Esophagus squamous epithelium (tissue), 4 donors: Measurements from ENCODE around the gene GABRG3.

Source experiments
- POLR2A ChIP-seq, 4 donors: fragments of 450-650 bp; IDR thresholded peaks; one replicate each; pipeline ENCODE4 v1.6.1; 2017; ENCODE audit warnings: antibody characterized with exemption in 4 of 4, mild to moderate bottlenecking in 4 of 4, moderate library complexity in 3 of 4
- TF ChIP-seq, protein P1 (sequence below), 6 experiments: fragments of 450-650 bp in 4 of 6; fragments of 200-600 bp in 2 of 6; sonication (generic) in 2 of 6; IDR thresholded peaks; one replicate each; pipeline ENCODE4 v1.5.1; 2016 to 2019; ENCODE audit warnings: antibody characterized with exemption in 6 of 6, mild to moderate bottlenecking in 4 of 6, moderate library complexity in 4 of 6

DNA sequence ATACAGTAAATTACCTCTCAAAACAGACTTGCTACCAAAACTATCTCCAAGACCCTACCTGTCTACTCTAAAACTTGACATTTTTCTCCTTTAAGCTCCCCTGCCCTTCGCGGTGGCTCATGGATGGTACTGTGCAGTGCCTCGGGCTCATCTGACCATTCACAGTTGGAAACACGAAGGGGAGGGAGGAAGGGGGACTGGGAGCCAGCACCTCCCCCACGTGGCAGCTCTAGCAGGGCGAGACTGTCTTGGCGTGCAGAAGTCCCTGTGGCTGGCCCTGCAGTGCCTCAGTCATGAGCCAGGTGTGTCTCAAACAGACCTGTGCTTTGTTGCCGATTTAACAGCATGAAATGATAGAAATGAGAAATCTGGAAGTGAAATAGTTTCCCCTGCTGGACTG, 372.0 kb downstream of the GABRG3 start:
- TF ChIP-seq, protein P1, sequence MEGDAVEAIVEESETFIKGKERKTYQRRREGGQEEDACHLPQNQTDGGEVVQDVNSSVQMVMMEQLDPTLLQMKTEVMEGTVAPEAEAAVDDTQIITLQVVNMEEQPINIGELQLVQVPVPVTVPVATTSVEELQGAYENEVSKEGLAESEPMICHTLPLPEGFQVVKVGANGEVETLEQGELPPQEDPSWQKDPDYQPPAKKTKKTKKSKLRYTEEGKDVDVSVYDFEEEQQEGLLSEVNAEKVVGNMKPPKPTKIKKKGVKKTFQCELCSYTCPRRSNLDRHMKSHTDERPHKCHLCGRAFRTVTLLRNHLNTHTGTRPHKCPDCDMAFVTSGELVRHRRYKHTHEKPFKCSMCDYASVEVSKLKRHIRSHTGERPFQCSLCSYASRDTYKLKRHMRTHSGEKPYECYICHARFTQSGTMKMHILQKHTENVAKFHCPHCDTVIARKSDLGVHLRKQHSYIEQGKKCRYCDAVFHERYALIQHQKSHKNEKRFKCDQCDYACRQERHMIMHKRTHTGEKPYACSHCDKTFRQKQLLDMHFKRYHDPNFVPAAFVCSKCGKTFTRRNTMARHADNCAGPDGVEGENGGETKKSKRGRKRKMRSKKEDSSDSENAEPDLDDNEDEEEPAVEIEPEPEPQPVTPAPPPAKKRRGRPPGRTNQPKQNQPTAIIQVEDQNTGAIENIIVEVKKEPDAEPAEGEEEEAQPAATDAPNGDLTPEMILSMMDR (IDR thresholded peaks at IDR 0.05), result no peak
- TF ChIP-seq POLR2A (IDR thresholded peaks at IDR 0.05), result no peak
